Nephron (organoid): Measurements from ENCODE around the gene ESPN.

Experiments used
- H3K27ac Mint-ChIP-seq, 3 experiments: 2 replicates each; pipeline ENCODE4 v1.8.0; 2020; ENCODE audit warnings: mixed read lengths in 3 of 3, mild to moderate bottlenecking in 2 of 3, moderate library complexity in 1 of 3
- H3K27me3 Mint-ChIP-seq: 2 replicates; pipeline ENCODE4 v1.8.0; 2021; ENCODE audit warnings: low read depth, mild to moderate bottlenecking, moderate library complexity, mixed read lengths
- H3K36me3 Mint-ChIP-seq: 2 replicates; pipeline ENCODE4 v1.8.0; 2020; ENCODE audit warnings: low read depth, mixed read lengths
- H3K4me1 Mint-ChIP-seq: 2 replicates; pipeline ENCODE4 v1.8.0; 2020; ENCODE audit warnings: mixed read lengths
- H3K4me3 Mint-ChIP-seq, 3 experiments: 2 replicates each; pipeline ENCODE4 v1.8.0; 2020; ENCODE audit warnings: mild to moderate bottlenecking in 3 of 3, mixed read lengths in 3 of 3, moderate library complexity in 2 of 3
- H3K9me3 Mint-ChIP-seq: 2 replicates; pipeline ENCODE4 v1.8.0; 2020; ENCODE audit warnings: mixed read lengths
- CTCF ChIP-seq, 3 experiments: fragments of 200-600 bp; sonication (generic); IDR thresholded peaks; one replicate each; pipeline ENCODE4 v1.5.0; 2021; ENCODE audit warnings: antibody characterized with exemption in 3 of 3; ENCODE audit not compliant: unreplicated experiment in 3 of 3

Gene ESPN

DNA sequence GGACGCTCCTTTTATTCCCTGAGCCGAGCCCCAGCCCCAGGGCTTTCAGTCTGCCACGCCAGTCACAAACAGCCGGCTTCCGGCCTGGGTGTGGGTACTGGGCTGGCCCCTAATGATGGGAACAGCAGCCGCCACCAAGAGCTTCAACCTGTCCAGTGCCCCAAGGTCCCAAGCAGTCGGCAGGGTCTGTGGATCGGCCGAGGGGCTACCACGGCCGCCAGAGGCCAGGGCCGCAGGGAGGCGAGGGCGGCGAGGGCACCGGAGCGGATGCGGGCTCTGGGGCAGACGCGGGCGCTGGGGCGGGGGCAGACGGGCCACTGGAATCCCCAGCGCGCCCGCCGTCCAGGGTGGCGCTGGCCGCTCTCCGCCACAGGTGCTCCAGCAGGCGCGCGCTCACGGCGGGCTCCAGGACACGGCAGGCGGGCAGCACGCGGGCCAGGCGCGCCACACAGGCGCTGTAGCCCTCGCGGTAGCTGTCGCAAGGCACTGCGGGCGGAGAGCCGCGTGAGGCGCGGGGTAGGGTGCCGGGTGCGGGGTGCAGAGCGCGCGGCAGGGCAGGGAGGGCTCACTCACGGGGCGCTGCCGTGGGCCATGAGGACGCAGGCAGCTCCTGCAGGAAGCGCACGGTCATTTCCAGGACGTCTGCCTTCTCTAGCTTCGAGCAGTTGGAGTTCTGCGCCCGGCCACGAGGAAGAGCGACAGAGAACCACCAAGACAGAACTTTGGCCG, 5.7 kb upstream of the ESPN start:
- TF ChIP-seq CTCF (IDR thresholded peaks at IDR 0.05; ENCODE audit: unreplicated experiment in 3 of 3), result no peak

GRCh38 chr1:6419397-6419803, 5.2 kb upstream of the ESPN start:
- H3K4me3 Mint-ChIP-seq, result peak overlapping the region in 2 of 3 experiments; percentile 58 to 65
- H3K4me1 Mint-ChIP-seq, result no peaks in the 10 kb centered on the region
- peaks cover 95% of the 10 kb centered on the region for H3K27me3 Mint-ChIP-seq
- TF ChIP-seq CTCF (IDR thresholded peaks at IDR 0.05; ENCODE audit: unreplicated experiment in 3 of 3), result no peak
- no peaks in the 10 kb centered on the region for H3K36me3 Mint-ChIP-seq
- no peak overlapping the region for H3K27ac Mint-ChIP-seq
- no peaks in the 10 kb centered on the region for H3K9me3 Mint-ChIP-seq

More for the DNA sequence above, 5.7 kb upstream of the ESPN start:
- H3K9me3 Mint-ChIP-seq, result no peaks in the 10 kb centered on the region
- no peak overlapping the region for H3K27ac Mint-ChIP-seq
- H3K36me3 Mint-ChIP-seq, result no peaks in the 10 kb centered on the region
- peak overlapping the region in 2 of 3 experiments; percentile 58 to 65 for H3K4me3 Mint-ChIP-seq
- peaks cover 95% of the 10 kb centered on the region for H3K27me3 Mint-ChIP-seq
- no peaks in the 10 kb centered on the region for H3K4me1 Mint-ChIP-seq

DNA sequence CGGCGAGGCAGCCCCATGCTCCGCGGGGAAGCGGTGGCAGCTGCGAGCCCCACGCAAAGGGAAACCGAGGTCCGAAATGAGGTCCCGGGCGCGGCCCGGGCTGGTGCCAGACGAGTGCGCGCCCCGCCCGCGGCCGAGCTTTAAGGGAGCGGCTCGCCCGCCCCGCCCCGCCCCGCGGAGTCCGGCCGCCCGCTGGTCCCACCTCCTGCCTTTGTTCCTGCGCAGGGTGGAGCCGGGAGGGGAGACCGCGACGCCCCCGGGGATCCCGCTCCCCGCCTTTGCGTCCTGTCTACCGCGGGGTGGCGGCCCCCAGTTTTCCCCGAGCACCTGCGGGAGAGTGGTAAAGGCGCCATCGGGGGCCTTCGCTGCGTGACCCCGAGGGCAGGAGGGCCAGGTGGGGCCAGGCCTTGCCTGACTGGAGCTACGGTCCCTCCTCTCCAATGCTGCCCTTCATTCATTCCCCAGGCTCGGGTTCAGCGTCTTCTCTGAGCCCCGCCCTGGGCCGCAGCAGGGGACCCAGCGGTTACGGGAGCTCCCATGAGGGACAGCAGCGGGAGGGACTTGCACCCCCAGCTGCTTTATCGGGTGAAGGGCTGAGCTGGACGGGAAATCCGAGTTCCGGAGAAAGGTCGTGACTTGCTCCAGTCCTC, 4.6 kb upstream of the ESPN start, which contains the start of gene HES2:
TSS of gene HES2 (minus strand) at position 116 of the 650 bp plus-strand sequence. CDS start at position 17, 99 bp downstream.
- H3K4me3 Mint-ChIP-seq, result peak within 1 kb of the TSS in 2 of 3 experiments; percentile 58 to 65
- no peaks in the 10 kb centered on the region for H3K4me1 Mint-ChIP-seq
- peaks cover 91% of the 10 kb centered on the region for H3K27me3 Mint-ChIP-seq
- H3K36me3 Mint-ChIP-seq, result no peaks in the 10 kb centered on the region
- H3K27ac Mint-ChIP-seq, result no peak within 1 kb of the TSS
- no peaks in the 10 kb centered on the region for H3K9me3 Mint-ChIP-seq
- no peak for TF ChIP-seq CTCF (IDR thresholded peaks at IDR 0.05; ENCODE audit: unreplicated experiment in 3 of 3)

- Mint-ChIP-seq H3K36me3 (no peaks in the 10 kb centered on the region), H3K27ac (no peak overlapping the region), H3K4me1 (no peaks in the 10 kb centered on the region), H3K4me3 (no peak overlapping the region), H3K27me3 (peaks cover 90% of the 10 kb centered on the region), H3K9me3 (no peaks in the 10 kb centered on the region)
- no peak for TF ChIP-seq CTCF (IDR thresholded peaks at IDR 0.05; ENCODE audit: unreplicated experiment in 3 of 3)
Observed at GRCh38 chr1:6420454-6421042, 4.0 kb upstream of the ESPN start.

DNA sequence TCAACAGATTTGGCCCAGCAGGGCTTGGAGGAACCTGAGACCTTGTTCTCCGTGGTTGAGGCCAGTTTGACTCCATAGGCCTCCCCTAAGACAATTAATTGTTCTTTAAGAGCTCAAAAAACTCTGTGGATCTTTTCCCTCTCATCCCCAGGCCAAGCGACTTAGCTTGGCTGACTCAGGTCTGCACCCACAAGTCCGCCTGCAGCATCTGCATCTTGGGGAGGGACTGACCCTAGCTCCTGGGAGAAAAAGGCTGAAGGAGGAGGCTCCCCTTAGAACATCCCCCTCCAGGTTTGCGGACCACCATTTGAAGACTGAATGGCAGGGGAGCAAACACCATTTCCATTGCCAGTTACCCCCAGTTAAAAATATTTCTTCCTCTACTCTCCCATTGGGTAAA, 3.3 kb upstream of the ESPN start:
- Mint-ChIP-seq H3K4me1 (no peaks in the 10 kb centered on the region), H3K36me3 (no peaks in the 10 kb centered on the region), H3K27me3 (peaks cover 90% of the 10 kb centered on the region), H3K9me3 (no peaks in the 10 kb centered on the region), H3K27ac (no peak overlapping the region), H3K4me3 (no peak overlapping the region)
- TF ChIP-seq CTCF (IDR thresholded peaks at IDR 0.05; ENCODE audit: unreplicated experiment in 3 of 3), result no peak
